Right atrium auricular region (tissue), 2 donors: Measurements from ENCODE around the gene GEMIN2. TPM values are rescaled to one million over a fixed set of nuclear protein-coding genes. Genes with fewer than 3 reads are reported as not detected.
"Not testable (repeated sequence)": the region's sequence is repeated elsewhere in the genome, so short reads cannot be mapped to it uniquely, and the experiment has no call there.

Source experiments
- DNase-seq: peaks from one replicate; pipeline ENCODE4 v3.0.0-alpha.2; 2019; ENCODE audit warnings: low spot score
- H3K27ac ChIP-seq, 2 donors: fragments of 200-600 bp; sonication (generic); 1 replicate in 1 of 2; 2 replicates in 1 of 2; pipeline ENCODE4 v1.5.1; 2016 to 2019
- H3K27me3 ChIP-seq, 2 donors: fragments of 200-600 bp; sonication (generic); one replicate each; pipeline versions ENCODE4 v1.5.1 to v1.6.0; 2017 to 2019
- H3K36me3 ChIP-seq: fragments of 200-600 bp; sonication (generic); one replicate; pipeline ENCODE4 v1.5.1; 2016
- H3K4me1 ChIP-seq, 2 donors: fragments of 200-600 bp; sonication (generic); one replicate each; pipeline versions ENCODE4 v1.5.1 to v1.6.0; 2017 to 2019
- H3K4me3 ChIP-seq, 2 donors: fragments of 200-600 bp; sonication (generic); 1 replicate in 1 of 2; 2 replicates in 1 of 2; pipeline ENCODE4 v1.5.1; 2017 to 2019; ENCODE audit warnings: mild to moderate bottlenecking in 1 of 2, moderate library complexity in 1 of 2
- H3K9me3 ChIP-seq, 2 donors: fragments of 200-600 bp; sonication (generic); one replicate each; pipeline ENCODE4 v1.5.1; 2019
- total RNA-seq, 2 donors: library from RNA; depleted of rRNA; stranded (reverse); fragments of >200 nt; gene quantifications; one replicate each; pipeline ENCODE4 v1.1.0, GENCODE V29; 2016
- TF ChIP-seq, protein P1 (sequence below), 2 donors: fragments of 200-600 bp; sonication (generic); IDR thresholded peaks; one replicate each; pipeline ENCODE4 v1.5.1; 2019; ENCODE audit warnings: antibody characterized with exemption in 2 of 2

GEMIN2 gene
- total RNA-seq, 2 donors from 2014 or later, result 5.2 to 12.2 TPM

DNA sequence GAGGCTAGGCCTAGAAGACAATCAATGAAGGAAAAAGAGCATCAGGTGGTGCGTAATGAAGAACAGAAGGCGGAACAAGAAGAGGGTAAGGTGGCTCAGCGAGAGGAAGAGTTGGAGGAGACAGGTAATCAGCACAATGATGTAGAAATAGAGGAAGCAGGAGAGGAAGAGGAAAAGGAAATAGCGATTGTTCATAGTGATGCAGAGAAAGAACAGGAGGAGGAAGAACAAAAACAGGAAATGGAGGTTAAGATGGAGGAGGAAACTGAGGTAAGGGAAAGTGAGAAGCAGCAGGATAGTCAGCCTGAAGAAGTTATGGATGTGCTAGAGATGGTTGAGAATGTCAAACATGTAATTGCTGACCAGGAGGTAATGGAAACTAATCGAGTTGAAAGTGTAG is 66.4 kb downstream of the GEMIN2 start:
- peaks cover 0 to 20% of the 10 kb centered on the region in 2 donors for H3K4me1 ChIP-seq
- H3K36me3 ChIP-seq, result peaks cover 83% of the 10 kb centered on the region
- no peaks in the 10 kb centered on the region for H3K9me3 ChIP-seq
- H3K27me3 ChIP-seq, result no peaks in the 10 kb centered on the region
- TF ChIP-seq, protein P1, sequence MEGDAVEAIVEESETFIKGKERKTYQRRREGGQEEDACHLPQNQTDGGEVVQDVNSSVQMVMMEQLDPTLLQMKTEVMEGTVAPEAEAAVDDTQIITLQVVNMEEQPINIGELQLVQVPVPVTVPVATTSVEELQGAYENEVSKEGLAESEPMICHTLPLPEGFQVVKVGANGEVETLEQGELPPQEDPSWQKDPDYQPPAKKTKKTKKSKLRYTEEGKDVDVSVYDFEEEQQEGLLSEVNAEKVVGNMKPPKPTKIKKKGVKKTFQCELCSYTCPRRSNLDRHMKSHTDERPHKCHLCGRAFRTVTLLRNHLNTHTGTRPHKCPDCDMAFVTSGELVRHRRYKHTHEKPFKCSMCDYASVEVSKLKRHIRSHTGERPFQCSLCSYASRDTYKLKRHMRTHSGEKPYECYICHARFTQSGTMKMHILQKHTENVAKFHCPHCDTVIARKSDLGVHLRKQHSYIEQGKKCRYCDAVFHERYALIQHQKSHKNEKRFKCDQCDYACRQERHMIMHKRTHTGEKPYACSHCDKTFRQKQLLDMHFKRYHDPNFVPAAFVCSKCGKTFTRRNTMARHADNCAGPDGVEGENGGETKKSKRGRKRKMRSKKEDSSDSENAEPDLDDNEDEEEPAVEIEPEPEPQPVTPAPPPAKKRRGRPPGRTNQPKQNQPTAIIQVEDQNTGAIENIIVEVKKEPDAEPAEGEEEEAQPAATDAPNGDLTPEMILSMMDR (IDR thresholded peaks at IDR 0.05), result no peak
- no peak for DNase-seq
- no peak overlapping the region for H3K4me3 ChIP-seq
- H3K27ac ChIP-seq, result no peak overlapping the region

- Histone ChIP-seq H3K27ac (no peak overlapping the region), H3K9me3 (no peaks in the 10 kb centered on the region), H3K27me3 (no peaks in the 10 kb centered on the region), H3K4me1 (peaks cover 0 to 16% of the 10 kb centered on the region in 2 donors), H3K36me3 (peaks cover 83% of the 10 kb centered on the region), H3K4me3 (no peak overlapping the region)
- TF ChIP-seq, protein P1 (IDR thresholded peaks at IDR 0.05), result no peak
- DNase-seq, result no peak
Observed at GRCh38 chr14:39181026-39181692, 67.0 kb downstream of the GEMIN2 start.

DNA sequence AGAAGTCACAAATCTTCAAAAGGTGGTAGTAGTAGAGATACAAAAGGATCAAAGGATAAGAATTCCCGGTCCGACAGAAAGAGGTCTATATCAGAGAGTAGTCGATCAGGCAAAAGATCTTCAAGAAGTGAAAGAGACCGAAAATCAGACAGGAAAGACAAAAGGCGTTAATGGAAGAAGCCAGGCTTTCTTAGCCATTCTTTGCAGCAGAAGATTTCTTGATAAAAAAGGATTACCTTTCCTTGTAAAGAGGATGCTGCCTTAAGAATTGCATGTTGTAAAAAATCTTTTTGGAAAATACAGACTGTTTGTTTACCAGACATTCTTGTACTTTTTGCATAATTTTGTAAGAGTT is 67.5 kb downstream of the GEMIN2 start:
- Histone ChIP-seq H3K9me3 (no peaks in the 10 kb centered on the region), H3K36me3 (peaks cover 79% of the 10 kb centered on the region), H3K27ac (no peak overlapping the region), H3K4me1 (peaks cover 0 to 11% of the 10 kb centered on the region in 2 donors), H3K27me3 (no peaks in the 10 kb centered on the region), H3K4me3 (no peak overlapping the region)
- TF ChIP-seq, protein P1 (IDR thresholded peaks at IDR 0.05), result no peak
- no peak for DNase-seq

GRCh38 chr14:39182770-39183684 is 68.9 kb downstream of the GEMIN2 start:
- Histone ChIP-seq H3K4me1 (peaks cover 0 to 4% of the 10 kb centered on the region in 2 donors), H3K9me3 (no peaks in the 10 kb centered on the region), H3K27me3 (no peaks in the 10 kb centered on the region), H3K36me3 (peaks cover 66% of the 10 kb centered on the region), H3K4me3 (no peak overlapping the region), H3K27ac (no peak overlapping the region)
- no peak for DNase-seq
- TF ChIP-seq, protein P1 (IDR thresholded peaks at IDR 0.05), result no peak

DNA sequence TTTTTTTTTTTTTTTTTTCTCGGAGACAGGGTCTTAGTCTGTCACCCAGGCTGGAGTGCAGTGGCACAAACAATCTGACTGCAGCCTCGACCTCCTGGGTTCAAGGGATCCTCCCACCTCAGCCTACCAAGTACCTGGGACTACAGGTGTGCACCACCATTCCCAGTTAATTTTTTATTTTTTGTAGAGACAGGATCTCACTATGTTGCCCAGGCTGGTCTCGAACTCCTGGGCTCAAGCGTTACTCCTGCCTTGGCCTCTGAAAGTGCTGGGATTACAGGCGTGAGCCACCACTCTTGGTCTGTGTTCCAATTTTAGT is 69.5 kb downstream of the GEMIN2 start:
- not testable (repeated sequence) for H3K9me3 ChIP-seq, H3K27ac ChIP-seq, H3K4me1 ChIP-seq, H3K4me3 ChIP-seq, DNase-seq, H3K27me3 ChIP-seq
- peaks cover 60% of the 10 kb centered on the region for H3K36me3 ChIP-seq

- TF ChIP-seq, protein P1 (IDR thresholded peaks at IDR 0.05), result no peak
- peaks cover 0 to 4% of the 10 kb centered on the region in 2 donors for H3K4me1 ChIP-seq
- no peak overlapping the region for H3K27ac ChIP-seq
- H3K9me3 ChIP-seq, result no peaks in the 10 kb centered on the region
- H3K4me3 ChIP-seq, result no peak overlapping the region
- DNase-seq, result no peak
- H3K36me3 ChIP-seq, result peaks cover 49% of the 10 kb centered on the region
- no peaks in the 10 kb centered on the region for H3K27me3 ChIP-seq
Observed at GRCh38 chr14:39184628-39185255, 70.6 kb downstream of the GEMIN2 start.
